Retinal pigment epithelial cell (primary cell): ENCODE measurements around the gene SMAD1.

ENCODE experiments used
- DNase-seq: peaks from one replicate; pipeline ENCODE4 v3.0.0-alpha.2; 2010; ENCODE audit warnings: low read depth
- H3K4me3 ChIP-seq: 2 replicates; pipeline ENCODE4 v1.5.1; 2011; ENCODE audit warnings: mild to moderate bottlenecking, low read length, control low read depth, moderate library complexity
- TF ChIP-seq, protein P1 (sequence below): conservative IDR thresholded peaks from 2 replicates; pipeline ENCODE4 v1.5.1; 2011; ENCODE audit warnings: low read depth, low read length, control low read depth, inconsistent platforms

SMAD1 gene

DNA sequence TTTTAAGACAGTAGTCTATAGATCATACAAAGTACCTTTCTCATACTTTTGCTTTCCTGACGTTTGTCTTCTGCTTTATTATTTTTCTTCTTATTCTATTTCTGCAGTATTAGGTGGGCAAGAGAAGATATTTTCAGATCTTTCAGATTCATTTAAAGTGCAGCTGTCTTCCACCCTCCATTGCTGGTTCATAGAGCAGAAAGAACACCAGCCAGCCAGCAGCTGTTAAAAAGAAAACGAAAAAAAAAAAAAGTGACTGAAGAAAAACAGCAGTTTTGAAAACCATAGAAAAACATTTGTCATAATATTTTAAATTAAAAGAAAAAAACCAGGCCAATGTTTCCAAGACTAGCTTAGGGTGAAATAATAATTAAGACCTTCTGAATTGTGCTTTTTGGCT, 42.9 kb downstream of the SMAD1 start:
- TF ChIP-seq, protein P1, sequence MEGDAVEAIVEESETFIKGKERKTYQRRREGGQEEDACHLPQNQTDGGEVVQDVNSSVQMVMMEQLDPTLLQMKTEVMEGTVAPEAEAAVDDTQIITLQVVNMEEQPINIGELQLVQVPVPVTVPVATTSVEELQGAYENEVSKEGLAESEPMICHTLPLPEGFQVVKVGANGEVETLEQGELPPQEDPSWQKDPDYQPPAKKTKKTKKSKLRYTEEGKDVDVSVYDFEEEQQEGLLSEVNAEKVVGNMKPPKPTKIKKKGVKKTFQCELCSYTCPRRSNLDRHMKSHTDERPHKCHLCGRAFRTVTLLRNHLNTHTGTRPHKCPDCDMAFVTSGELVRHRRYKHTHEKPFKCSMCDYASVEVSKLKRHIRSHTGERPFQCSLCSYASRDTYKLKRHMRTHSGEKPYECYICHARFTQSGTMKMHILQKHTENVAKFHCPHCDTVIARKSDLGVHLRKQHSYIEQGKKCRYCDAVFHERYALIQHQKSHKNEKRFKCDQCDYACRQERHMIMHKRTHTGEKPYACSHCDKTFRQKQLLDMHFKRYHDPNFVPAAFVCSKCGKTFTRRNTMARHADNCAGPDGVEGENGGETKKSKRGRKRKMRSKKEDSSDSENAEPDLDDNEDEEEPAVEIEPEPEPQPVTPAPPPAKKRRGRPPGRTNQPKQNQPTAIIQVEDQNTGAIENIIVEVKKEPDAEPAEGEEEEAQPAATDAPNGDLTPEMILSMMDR: no peak
- DNase-seq: no peak
- no peak overlapping the region for H3K4me3 ChIP-seq

DNA sequence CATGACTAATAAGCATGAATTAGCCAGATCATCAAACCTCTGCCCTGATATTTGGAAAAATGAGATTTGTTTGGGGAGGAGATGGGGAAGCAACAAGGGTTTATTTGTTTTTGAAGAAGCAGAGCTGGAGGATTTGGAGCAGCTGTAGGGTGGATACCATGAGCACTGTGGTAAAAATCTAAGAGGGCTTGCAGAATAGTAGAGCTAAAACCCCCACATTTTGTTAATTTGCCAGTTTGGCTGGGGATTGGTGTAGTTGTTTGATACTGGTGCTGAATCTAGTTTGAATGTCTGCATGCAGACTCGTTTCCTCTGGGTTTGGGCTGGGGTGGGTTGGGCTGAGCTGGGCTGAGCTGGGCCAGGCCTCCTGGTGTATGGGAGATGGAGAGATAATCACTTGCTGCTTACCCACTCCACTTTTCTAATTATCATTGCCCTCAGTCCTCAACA, 43.7 kb downstream of the SMAD1 start:
- TF ChIP-seq, protein P1: no peak
- H3K4me3 ChIP-seq: no peak overlapping the region

DNA sequence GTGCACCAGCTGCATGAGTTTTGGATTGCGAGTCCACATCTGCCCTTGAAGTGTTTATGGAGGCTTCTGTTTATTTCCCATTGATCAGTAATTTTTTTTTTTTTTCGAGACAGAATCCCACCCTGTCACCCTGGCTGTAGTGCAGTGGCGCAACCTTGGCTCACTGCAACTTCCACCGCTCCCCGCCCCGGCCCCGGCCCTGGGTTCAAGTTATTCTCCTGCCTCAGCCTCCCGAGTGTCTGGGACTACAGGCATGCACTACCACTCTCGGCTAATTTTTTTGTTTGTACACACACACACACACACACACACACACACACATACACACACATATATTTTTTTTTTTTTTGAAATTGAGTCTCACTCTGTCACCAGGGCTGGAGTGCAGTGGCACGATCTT, 46.1 kb downstream of the SMAD1 start:
- no peak overlapping the region for H3K4me3 ChIP-seq
- DNase-seq: no peak

More for the DNA sequence above, 43.7 kb downstream of the SMAD1 start:
- DNase-seq: no peak

DNA sequence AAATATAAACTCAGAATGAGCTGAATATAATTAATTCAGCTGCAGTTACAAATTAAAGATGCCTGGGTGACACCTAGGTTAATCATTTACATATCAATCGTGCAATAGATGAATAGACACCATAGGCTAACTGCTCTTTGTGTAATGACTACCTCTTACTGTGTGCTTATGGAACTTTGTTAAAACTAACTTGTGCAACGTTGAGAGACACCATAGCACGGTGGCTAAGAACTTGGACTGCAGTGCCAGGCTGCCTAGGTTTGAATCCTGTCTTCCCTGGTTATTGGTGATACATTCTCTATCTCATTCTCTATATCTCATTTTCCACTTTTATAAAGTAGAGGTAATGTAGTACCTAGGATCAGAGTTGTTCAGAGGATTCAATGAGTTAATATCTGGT, 46.9 kb downstream of the SMAD1 start:
- TF ChIP-seq, protein P1: no peak
- no peak for DNase-seq
- H3K4me3 ChIP-seq: no peak overlapping the region

More for the DNA sequence above, 46.1 kb downstream of the SMAD1 start:
- TF ChIP-seq, protein P1: no peak

DNA sequence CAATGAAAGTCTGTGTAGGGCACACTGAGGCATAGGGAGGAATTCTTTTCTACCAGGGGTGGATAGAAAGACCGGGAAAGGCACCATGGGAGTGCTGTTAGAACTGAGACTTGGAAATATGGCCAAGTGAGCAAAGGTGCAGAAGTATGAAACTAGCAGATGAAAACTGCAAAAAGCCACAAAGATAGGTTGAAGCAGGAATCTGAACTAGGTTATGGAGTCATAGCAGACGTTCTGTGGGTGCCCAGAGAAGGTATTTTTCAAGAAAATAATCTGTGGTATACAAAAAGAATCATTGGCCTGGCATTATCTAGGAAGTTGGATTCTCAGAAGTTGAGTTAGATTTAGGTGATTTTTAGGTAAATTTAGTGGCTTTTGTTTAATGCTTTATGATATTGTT, 48.5 kb downstream of the SMAD1 start:
- H3K4me3 ChIP-seq: no peak overlapping the region
- TF ChIP-seq, protein P1: no peak
- DNase-seq: no peak

DNA sequence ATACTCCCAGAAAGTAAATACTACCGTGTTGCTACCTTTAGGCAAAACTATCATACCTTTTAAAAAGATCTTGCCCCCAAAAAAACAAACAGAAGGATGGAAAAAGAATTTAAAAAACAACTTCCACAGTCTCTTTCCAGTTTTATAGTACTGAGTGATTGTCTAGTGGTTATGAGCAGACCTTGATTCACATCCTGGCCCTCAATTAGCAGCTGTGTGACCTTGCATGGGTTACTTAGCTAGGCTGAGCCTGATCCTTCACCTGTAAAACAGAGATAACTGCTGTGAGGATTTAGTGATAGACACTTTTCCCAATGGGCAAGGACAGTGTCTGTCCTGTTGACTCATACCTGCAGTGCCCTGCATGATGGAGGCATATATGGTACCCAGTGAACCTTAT, 49.0 kb downstream of the SMAD1 start:
- TF ChIP-seq, protein P1: no peak
- no peak overlapping the region for H3K4me3 ChIP-seq
- DNase-seq: no peak

DNA sequence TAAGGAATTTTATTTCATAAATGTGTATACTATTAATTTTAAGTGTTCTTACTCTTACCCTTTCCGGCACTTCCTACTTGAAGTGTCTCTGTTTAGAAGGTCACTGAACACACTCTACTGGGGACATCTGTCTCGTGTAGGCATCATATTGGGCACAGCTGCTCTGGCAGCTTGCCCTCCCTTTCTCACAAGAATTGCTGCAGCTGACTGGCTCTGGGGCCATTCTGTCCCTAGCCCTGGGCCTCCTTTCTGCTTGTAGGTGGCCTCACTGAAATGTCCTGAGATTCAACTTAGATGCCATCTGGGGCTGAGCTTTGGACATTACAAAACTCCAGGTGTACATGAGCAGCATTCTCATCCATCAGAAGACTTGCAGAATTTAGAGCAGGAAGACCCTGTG, 49.6 kb downstream of the SMAD1 start:
- no peak overlapping the region for H3K4me3 ChIP-seq
- DNase-seq: no peak
- TF ChIP-seq, protein P1: no peak
